Endothelial cell of umbilical vein (primary cell): ENCODE results near the gene ASIP.

Experiments used
- EZH2 ChIP-seq: IDR thresholded peaks from 2 replicates; pipeline ENCODE4 v1.6.1; 2012; ENCODE audit warnings: borderline replicate concordance, low read depth, mild to moderate bottlenecking, moderate library complexity, low read length, inconsistent platforms; ENCODE audit not compliant: severe bottlenecking
- FOS ChIP-seq: IDR thresholded peaks from 2 replicates; pipeline ENCODE4 v1.6.1; 2011; ENCODE audit warnings: mild to moderate bottlenecking, low read length, moderate library complexity, borderline replicate concordance; ENCODE audit not compliant: insufficient read depth
- GATA2 ChIP-seq: IDR thresholded peaks from 2 replicates; pipeline ENCODE4 v1.7.0; 2011; ENCODE audit warnings: low read depth, mild to moderate bottlenecking, moderate library complexity, mixed read lengths, low read length; ENCODE audit not compliant: insufficient read length, insufficient read depth
- JUN ChIP-seq: IDR thresholded peaks from 2 replicates; pipeline ENCODE4 v1.6.1; 2011; ENCODE audit warnings: borderline replicate concordance, low read depth; ENCODE audit not compliant: insufficient read length, insufficient read depth
- MYC ChIP-seq: IDR thresholded peaks from one replicate; pipeline ENCODE4 v1.6.1; 2011; ENCODE audit warnings: mild to moderate bottlenecking, low read depth, low read length
- POLR2A ChIP-seq: IDR thresholded peaks from 2 replicates; pipeline ENCODE4 v1.6.1; 2012; ENCODE audit warnings: low read depth, mild to moderate bottlenecking, control low read depth, low read length
- TF ChIP-seq, protein P1 (sequence below), 2 donors: IDR thresholded peaks; 1 replicate in 1 of 2; 2 replicates in 1 of 2; pipeline ENCODE4 v1.5.1; 2011; ENCODE audit warnings: low read length in 2 of 2, mild to moderate bottlenecking in 2 of 2, moderate library complexity in 2 of 2, control low read depth in 1 of 2, inconsistent platforms in 1 of 2, low read depth in 1 of 2; ENCODE audit not compliant: insufficient read depth in 1 of 2; ENCODE audit errors: extremely low read depth in 1 of 2
- TF ChIP-seq, protein P2 (sequence below): IDR thresholded peaks from 2 replicates; pipeline ENCODE4 v1.6.1; 2011; ENCODE audit not compliant: insufficient read depth, insufficient read length

DNA sequence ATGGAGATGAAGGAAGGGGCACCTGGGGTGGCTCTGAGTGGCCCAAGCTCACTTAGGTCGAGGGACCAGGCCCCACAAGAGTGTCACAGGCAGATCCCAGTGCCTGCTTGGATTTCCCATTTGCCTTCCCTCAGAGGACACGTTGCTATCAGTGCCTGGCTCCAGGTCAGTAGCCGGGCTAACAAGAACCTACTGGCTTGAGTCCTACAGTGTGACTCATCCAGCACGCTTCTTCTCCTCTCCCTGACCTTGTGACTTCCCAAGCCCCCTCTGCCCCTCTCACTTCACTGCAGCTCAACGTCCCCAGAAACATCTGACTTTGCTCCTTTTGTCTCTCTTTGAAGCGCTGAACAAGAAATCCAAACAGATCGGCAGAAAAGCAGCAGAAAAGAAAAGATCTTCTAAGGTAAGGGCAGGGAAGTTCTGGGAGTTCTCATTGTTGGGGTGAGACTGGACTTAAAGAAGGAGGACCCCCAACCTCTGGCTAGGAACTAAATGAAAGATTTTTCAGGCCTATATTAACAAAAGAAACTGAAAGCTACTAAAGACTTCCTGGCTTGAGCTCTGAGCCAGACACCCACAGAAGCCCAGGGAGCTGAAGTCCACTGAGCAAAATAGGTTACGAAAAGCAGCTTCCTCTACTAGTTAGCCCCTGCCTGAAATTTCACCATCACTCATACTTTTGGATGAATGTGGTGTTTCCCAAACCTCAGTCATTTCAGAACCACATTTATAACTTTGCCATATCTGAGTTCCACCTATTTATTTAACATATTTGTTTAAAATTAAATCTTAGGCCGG lies 21.5 kb downstream of the ASIP start:
- TF ChIP-seq, protein P1, sequence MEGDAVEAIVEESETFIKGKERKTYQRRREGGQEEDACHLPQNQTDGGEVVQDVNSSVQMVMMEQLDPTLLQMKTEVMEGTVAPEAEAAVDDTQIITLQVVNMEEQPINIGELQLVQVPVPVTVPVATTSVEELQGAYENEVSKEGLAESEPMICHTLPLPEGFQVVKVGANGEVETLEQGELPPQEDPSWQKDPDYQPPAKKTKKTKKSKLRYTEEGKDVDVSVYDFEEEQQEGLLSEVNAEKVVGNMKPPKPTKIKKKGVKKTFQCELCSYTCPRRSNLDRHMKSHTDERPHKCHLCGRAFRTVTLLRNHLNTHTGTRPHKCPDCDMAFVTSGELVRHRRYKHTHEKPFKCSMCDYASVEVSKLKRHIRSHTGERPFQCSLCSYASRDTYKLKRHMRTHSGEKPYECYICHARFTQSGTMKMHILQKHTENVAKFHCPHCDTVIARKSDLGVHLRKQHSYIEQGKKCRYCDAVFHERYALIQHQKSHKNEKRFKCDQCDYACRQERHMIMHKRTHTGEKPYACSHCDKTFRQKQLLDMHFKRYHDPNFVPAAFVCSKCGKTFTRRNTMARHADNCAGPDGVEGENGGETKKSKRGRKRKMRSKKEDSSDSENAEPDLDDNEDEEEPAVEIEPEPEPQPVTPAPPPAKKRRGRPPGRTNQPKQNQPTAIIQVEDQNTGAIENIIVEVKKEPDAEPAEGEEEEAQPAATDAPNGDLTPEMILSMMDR (IDR thresholded peaks at IDR 0.05; ENCODE audit: extremely low read depth in 1 of 2, insufficient read depth in 1 of 2, low read depth in 1 of 2, low read length in 2 of 2) = no peak
- TF ChIP-seq GATA2 (no peak), POLR2A (no peak), JUN (no peak), EZH2 (no peak), FOS (no peak), MYC (no peak)
- TF ChIP-seq, protein P2, sequence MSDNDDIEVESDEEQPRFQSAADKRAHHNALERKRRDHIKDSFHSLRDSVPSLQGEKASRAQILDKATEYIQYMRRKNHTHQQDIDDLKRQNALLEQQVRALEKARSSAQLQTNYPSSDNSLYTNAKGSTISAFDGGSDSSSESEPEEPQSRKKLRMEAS = no peak
